ENCODE results near the gene SFXN5. TPM values are rescaled to one million over a fixed set of nuclear protein-coding genes. Genes with fewer than 3 reads are reported as not detected.

Gene SFXN5
- total RNA-seq, 1 experiment from 2014 or later, result 27.8 TPM

DNA sequence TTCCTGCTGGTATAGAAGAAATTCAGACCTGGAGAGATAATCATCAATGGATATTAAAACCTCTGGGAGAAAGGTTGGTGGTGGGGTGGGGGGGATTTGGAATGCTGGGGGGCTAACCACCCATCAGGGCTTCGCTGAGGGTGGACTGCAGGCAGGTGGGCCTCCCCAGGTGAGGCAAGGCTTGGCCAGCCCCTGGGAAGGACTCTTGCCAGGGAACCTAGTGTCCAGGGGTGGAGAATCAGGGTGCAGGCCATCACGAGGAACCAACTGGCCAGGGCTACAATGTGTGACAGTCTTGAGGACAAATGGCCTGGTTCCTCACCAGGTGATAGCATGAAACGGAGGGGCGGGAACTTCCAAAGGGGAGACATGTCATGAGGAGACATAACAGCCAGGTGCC lies 29.4 kb upstream of the SFXN5 start:
- no peak overlapping the region for H3K4me3 ChIP-seq (ENCODE audit: low read depth in 2 of 2, low read length in 2 of 2)
- TF ChIP-seq, protein P1, sequence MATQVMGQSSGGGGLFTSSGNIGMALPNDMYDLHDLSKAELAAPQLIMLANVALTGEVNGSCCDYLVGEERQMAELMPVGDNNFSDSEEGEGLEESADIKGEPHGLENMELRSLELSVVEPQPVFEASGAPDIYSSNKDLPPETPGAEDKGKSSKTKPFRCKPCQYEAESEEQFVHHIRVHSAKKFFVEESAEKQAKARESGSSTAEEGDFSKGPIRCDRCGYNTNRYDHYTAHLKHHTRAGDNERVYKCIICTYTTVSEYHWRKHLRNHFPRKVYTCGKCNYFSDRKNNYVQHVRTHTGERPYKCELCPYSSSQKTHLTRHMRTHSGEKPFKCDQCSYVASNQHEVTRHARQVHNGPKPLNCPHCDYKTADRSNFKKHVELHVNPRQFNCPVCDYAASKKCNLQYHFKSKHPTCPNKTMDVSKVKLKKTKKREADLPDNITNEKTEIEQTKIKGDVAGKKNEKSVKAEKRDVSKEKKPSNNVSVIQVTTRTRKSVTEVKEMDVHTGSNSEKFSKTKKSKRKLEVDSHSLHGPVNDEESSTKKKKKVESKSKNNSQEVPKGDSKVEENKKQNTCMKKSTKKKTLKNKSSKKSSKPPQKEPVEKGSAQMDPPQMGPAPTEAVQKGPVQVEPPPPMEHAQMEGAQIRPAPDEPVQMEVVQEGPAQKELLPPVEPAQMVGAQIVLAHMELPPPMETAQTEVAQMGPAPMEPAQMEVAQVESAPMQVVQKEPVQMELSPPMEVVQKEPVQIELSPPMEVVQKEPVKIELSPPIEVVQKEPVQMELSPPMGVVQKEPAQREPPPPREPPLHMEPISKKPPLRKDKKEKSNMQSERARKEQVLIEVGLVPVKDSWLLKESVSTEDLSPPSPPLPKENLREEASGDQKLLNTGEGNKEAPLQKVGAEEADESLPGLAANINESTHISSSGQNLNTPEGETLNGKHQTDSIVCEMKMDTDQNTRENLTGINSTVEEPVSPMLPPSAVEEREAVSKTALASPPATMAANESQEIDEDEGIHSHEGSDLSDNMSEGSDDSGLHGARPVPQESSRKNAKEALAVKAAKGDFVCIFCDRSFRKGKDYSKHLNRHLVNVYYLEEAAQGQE (IDR thresholded peaks at IDR 0.05; ENCODE audit: insufficient read depth in 1 of 2, low read depth in 2 of 2, low read length in 1 of 2), result no peak
- TF ChIP-seq, protein P2, sequence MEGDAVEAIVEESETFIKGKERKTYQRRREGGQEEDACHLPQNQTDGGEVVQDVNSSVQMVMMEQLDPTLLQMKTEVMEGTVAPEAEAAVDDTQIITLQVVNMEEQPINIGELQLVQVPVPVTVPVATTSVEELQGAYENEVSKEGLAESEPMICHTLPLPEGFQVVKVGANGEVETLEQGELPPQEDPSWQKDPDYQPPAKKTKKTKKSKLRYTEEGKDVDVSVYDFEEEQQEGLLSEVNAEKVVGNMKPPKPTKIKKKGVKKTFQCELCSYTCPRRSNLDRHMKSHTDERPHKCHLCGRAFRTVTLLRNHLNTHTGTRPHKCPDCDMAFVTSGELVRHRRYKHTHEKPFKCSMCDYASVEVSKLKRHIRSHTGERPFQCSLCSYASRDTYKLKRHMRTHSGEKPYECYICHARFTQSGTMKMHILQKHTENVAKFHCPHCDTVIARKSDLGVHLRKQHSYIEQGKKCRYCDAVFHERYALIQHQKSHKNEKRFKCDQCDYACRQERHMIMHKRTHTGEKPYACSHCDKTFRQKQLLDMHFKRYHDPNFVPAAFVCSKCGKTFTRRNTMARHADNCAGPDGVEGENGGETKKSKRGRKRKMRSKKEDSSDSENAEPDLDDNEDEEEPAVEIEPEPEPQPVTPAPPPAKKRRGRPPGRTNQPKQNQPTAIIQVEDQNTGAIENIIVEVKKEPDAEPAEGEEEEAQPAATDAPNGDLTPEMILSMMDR (IDR thresholded peaks at IDR 0.05), result no peak
- in situ Hi-C loops (cut with HindIII; ENCODE audit: low pct_unique_long_range_greater_than_20kb, low sequenced_read_pairs), result no loop called here
- CTCF ChIA-PET, result no interaction called here
- ATAC-seq (no peak), DNase-seq (ENCODE audit: low read depth, low spot score) (no peak)
- POLR2A ChIA-PET, result no interaction called here
- H3K4me1 ChIP-seq (ENCODE audit: control insufficient read depth, insufficient read depth, low read length), result peaks cover 10% of the 10 kb centered on the region
- no peaks in the 10 kb centered on the region for H3K36me3 ChIP-seq (ENCODE audit: control insufficient read depth, insufficient read depth, low read length)
- intact Hi-C loops (cut with micrococcal nuclease; ENCODE audit: unreplicated experiment), result no loop called here
- no TSS peak for BruUV-seq (replicated peaks)
- H3K27ac ChIP-seq (ENCODE audit: low read length), result no peak overlapping the region
- no peaks in the 10 kb centered on the region for H3K9me3 ChIP-seq (ENCODE audit: control insufficient read depth, insufficient read depth, low read depth, low read length)
- H3K27me3 ChIP-seq (ENCODE audit: control insufficient read depth, insufficient read depth, low read length), result no peaks in the 10 kb centered on the region

DNA sequence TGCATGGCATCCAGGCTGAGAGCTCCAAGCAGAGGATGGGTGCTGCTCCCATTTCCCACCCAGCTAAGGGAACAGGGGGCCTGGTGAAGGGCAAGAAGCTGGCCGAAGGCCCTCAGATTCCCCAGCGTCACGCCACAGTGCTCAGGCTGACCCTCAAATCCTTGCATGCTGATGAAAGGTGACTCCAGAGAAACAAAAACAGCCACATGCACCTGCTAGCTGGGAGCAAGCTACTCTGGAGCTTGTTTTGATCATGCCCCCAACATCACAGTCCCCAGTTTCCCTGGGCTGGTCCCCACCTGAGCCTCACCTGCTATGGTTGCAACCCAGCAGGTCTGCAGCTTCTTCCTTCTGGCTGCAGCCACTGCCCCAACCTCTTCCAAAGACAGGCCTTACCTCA lies 28.0 kb upstream of the SFXN5 start:
- BruUV-seq (replicated peaks), result no TSS peak
- ChIA-PET CTCF (no interaction called here), POLR2A (no interaction called here)
- Histone ChIP-seq H3K27me3 (ENCODE audit: control insufficient read depth, insufficient read depth, low read length) (no peaks in the 10 kb centered on the region), H3K27ac (ENCODE audit: low read length) (no peak overlapping the region), H3K9me3 (ENCODE audit: control insufficient read depth, insufficient read depth, low read depth, low read length) (no peaks in the 10 kb centered on the region), H3K4me3 (ENCODE audit: low read depth in 2 of 2, low read length in 2 of 2) (no peak overlapping the region), H3K4me1 (ENCODE audit: control insufficient read depth, insufficient read depth, low read length) (peaks cover 10% of the 10 kb centered on the region), H3K36me3 (ENCODE audit: control insufficient read depth, insufficient read depth, low read length) (no peaks in the 10 kb centered on the region)
- intact Hi-C loops (cut with micrococcal nuclease; ENCODE audit: unreplicated experiment), result no loop called here
- in situ Hi-C loops (cut with HindIII; ENCODE audit: low pct_unique_long_range_greater_than_20kb, low sequenced_read_pairs), result no loop called here
- ATAC-seq, result no peak
- DNase-seq (ENCODE audit: low read depth, low spot score), result no peak
- TF ChIP-seq, protein P1 (IDR thresholded peaks at IDR 0.05; ENCODE audit: insufficient read depth in 1 of 2, low read depth in 2 of 2, low read length in 1 of 2), result no peak
- TF ChIP-seq, protein P2 (IDR thresholded peaks at IDR 0.05), result no peak

All from Panc1 (cell line).